HG03060 (cell line): ENCODE data around the gene TMEM132C.

Experiments used
- ATAC-seq: cut with Tn5 transposase; IDR thresholded peaks from one replicate; pipeline ENCODE4 v1.9.1; 2021; ENCODE audit warnings: low read depth, moderate number of reproducible peaks; ENCODE audit not compliant: unreplicated experiment

Gene TMEM132C

GRCh38 chr12:128402486-128403243 lies 135.7 kb downstream of the TMEM132C start:
- ATAC-seq: no peak

- no peak for ATAC-seq
These were observed 141.7 kb downstream of the TMEM132C start for GRCh38 chr12:128408669-128409068.

DNA sequence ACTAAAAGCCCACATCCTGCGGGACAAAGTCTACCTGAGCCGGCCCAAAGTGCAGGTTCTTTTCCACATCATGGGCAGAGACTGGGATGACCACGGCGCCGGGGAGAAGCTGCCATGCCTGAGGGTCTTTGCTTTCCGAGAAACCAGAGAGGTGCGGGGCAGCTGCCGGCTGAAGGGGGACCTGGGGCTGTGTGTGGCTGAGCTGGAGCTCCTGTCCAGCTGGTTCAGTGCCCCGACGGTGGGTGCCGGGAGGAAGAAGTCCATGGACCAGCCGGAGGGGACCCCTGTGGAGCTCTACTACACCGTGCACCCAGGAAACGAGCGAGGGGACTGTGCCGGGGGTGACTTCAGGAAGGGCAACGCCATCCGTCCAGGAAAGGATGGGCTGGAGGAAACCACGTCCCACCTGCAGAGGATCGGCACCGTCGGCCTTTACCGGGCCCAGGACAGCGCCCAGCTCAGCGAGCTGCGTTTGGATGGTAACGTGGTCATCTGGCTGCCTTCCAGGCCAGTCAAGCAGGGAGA lies 148.1 kb downstream of the TMEM132C start:
- no peak for ATAC-seq

DNA sequence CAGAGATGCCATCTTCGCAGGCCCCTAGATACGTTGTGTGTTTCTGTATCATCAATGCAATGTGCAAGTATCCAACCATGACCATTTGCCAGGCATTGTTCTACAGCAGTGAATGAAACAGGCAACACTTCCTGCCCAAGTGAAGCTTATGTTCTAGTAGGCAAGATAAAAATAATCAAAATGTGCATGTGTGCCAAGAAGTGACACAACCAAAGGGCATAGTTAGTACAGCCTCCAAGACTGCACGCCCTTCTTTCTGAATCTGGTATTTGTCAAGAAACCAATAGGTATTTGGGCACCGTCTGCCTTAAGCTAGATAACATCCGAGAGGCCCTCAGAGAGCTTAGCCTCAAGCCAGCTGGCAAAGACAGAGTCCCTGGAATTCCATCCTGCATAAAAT lies 152.0 kb downstream of the TMEM132C start:
- ATAC-seq: no peak

DNA sequence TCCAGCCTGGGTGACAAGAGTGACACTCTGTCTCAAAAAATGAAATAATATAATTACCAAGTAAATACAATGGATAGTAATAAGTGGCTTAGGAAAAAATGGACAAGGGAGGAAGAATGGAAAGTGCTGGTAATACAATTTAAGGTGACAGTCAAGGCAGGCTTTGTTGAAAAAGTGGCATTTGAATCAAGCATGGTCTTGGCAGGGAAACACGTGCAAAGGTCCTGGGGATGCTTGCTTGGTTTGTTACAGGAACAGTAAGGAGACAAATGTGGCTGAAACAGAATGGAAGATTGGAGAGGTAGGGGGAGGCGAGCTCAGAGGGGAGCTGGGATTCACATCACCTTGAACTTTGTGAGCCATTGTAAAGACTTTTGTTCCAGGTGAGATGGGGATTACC lies 153.2 kb downstream of the TMEM132C start:
- no peak for ATAC-seq

GRCh38 chr12:128421375-128421774 lies 154.4 kb downstream of the TMEM132C start:
- ATAC-seq: no peak

- ATAC-seq: no peak
These were observed 156.2 kb downstream of the TMEM132C start for GRCh38 chr12:128423205-128423604.

DNA sequence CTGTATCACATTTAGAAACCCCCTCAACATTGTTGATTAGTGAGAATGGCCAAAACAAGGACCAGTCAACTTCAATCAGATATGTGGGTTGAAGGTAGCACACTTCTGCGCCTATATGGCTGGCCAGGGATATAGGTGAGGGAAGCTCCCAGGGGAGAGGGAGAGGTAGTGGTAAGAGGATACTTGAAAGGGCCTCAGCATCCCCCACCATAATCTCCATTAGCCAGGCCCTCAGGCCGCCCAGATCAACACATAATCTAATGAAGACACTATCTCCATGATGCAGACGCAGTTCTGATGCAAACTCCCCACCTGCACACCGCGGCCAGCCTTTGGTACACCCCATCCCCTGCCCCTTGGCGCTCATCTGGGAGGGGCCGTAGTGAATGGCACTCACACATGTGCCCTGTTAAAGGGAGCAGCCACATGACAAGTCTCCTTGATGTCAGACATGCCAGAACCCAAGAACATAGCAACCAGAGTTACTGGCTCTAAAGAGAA lies 158.0 kb downstream of the TMEM132C start:
- no peak for ATAC-seq

- no peak for ATAC-seq
These were observed 158.8 kb downstream of the TMEM132C start for GRCh38 chr12:128425666-128426331.

GRCh38 chr12:128426511-128426910 lies 159.5 kb downstream of the TMEM132C start:
- ATAC-seq: no peak

GRCh38 chr12:128439796-128440195 lies 172.8 kb downstream of the TMEM132C start:
- no peak for ATAC-seq

- no peak for ATAC-seq
These were observed 175.1 kb downstream of the TMEM132C start for GRCh38 chr12:128442096-128442495.

- no peak for ATAC-seq
These were observed 177.6 kb downstream of the TMEM132C start for GRCh38 chr12:128444598-128444997.

DNA sequence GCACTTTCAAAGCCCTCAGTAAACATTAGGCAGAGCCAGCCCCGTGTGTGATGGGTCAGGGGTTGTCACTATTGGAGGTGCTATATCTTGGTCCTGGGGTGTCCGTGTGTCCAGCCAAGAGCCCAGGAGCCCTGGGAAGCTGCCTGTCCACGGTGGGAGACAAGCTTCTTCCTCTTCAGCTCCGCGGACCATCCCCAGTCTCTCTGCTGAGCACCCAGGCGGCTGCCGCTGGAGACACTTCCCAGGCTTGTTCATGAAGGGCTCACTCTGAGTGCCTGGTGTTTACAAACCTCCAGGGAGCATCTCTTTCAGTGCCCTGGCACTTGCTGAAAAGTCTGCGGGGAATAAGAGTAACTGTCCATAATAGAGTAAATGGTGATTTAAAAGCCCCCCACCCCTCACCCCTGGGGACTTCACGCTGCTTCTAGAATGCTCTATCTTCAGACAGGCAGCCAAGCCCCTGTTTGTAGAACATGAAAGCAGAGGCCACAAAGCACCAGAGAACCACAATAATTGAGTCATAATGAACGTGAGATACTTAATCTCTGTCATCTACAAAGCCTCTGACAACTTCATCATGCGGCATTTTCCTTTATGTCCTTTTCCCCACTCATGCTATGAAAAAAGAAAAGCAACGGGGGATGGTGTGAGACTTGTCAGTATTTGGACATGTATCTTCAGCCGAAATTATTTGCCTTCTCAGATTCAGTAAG lies 178.6 kb downstream of the TMEM132C start:
- ATAC-seq: no peak

DNA sequence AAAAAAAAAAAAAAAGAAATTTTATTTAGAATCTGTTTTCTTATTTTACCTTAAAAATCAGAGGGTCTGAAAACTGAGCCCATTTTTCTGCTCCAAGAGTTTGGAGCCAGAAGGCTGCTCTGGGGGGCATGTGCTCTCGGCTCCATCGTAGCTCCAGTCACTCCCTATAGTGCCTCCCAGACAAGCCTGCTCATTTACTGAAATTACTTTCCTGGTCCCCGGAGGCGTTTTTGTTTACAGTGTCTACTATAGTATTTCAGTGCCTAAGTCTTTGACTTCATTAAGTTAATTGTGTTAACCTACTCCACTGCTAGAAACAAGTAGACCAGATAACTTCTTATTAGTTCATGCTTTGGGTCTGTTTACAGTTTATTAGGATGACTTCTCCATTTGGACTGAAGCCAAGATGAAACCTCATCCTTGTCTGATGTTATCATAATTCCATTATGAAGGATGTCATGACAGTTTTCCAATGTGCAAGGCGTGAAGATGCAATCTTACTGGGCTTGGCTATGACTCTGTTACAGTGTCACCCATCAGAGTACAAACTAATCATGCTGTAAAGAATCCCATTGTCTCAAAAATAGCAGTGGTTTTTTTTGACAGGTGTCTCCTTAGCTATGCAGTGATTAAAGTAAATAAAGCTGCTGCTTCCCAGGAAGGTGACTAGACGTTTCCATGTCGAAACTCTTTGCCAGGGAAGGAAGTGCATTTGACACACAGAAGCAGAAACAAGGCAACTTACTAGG lies 182.3 kb downstream of the TMEM132C start:
- ATAC-seq: no peak

- ATAC-seq: no peak
These were observed 183.8 kb downstream of the TMEM132C start for GRCh38 chr12:128450810-128451209.

- no peak for ATAC-seq
These were observed 188.9 kb downstream of the TMEM132C start for GRCh38 chr12:128455851-128456250.

- no peak for ATAC-seq
These were observed 190.0 kb downstream of the TMEM132C start for GRCh38 chr12:128456922-128457321.

DNA sequence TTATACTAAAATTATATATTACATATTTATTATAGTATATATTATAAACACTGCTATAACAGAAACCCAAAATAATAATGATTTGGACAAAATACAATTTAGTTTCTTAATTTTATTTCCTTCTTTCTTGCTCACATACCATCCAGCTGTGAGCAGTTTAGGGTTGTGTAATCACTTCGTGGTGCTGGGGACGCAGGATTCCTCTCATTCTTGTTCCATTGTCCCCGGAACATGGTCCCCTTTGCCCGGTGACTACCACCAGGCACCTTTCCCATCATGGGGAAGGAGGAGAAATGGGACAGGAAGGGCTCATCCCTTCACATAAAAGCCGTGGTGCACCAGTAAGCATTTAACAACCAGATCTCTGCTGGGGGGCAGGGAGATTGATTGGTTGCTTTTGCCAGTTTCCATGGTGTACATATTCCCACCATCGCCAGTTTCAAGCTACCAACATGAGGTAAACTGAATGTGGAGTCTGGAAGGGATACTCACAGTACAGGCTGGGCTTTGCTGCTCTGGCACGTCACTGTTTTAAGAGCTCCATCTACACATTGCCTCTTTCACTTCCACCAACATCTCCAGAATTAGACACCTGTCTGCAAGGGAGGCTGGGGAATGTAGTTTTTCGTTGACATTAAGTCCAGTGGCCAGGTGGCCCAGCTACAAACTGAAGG lies 191.5 kb downstream of the TMEM132C start:
- no peak for ATAC-seq

GRCh38 chr12:128459067-128459466 lies 192.1 kb downstream of the TMEM132C start:
- ATAC-seq: no peak
